GM18873 (cell line): ENCODE results near the gene SLCO2B1.

Source experiments
- ATAC-seq: cut with Tn5 transposase; IDR thresholded peaks from one replicate; pipeline ENCODE4 v1.9.1; 2021; ENCODE audit warnings: mild to moderate bottlenecking, moderate library complexity, moderate number of reproducible peaks; ENCODE audit not compliant: unreplicated experiment, low FRiP score

Gene SLCO2B1

DNA sequence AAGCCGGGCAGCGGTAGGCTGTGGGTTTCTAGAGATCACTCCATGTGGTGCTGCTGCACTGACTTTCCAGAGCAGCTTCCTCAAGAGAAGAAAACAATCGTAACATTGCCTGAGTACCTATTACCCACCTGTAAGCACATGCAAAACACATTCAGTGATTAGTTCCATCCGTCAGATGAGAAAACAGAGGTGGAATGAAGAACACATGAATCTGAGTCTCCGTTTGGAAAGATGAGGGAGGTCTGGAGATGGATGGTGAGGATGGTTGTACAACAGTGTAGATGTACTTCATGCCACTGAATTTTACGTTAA, 7.5 kb upstream of the SLCO2B1 start:
- no peak for ATAC-seq

DNA sequence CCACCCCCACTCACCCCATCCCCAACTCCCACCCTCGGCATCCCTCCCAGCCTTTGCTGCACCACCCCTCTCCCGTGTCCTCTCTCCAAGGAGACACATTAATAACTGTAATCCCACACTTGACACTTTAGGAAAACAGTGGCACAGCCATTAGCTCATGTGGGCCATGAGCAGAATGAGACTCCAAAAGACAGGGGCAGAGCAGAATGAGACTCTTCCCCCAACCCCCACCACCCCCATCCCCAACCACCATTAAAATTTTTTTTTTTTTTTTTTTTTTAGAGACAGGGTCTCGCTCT, 6.2 kb upstream of the SLCO2B1 start:
- no peak for ATAC-seq

DNA sequence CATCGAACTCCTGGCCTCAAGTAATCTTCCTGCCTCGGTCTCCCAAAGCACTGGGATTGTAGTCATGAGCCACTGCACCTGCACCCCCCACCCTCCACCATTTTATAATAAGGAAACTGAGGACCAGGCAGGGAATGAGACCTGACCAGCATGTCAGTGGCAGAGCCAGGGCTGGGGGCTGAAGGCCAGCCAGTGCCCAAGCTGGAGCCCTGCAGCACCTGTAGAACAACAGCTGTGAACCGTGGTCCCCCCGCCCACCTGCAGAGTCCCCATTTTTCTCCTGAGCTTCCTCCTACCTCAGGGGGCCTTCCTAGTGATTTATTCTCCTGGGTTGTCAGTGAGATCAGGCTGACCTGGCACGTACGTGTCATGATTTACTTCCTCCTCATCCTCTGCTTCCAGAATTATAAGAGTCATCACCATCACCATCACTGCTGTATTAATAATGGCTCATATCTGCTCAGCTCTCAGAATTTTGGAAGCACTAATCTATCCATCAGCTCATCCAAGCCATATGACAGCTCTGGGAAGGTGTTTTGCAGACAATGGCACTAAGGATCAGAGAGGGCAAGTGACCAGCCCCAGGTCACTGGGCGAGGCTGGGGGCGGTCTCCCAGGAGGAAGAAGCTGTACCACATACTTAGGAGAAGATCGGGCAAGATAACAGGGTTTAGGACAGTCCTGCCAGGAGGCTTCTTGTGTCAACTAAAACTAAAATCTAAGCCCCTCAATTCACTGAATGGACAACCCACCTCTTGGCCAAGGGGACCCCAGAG, 5.5 kb upstream of the SLCO2B1 start:
- ATAC-seq, result no peak

DNA sequence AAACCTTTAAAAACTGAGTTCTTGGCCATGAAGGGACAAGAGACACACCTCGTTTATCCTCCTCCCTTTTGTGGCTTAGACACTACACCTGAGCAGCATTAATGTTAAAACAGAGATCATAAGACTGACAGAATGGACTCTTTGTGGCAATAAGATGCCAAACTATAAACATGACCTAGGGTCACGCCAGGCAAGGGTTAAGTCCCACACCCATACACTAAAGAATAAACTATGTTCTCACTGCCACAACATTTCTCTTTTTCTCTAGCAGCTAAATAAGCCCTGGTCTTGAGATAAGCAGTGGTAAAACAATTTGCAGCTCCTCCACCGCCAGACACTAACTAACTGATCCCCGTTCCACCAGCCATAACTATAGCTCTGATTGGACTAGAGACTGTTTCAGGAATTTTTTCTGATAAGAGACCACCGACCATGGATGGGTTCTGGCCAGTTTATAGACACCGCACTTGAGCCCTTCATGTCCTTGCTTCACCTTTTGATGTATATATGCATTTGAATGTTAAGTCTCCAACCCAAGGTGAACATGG, 4.9 kb upstream of the SLCO2B1 start:
- ATAC-seq, result no peak

DNA sequence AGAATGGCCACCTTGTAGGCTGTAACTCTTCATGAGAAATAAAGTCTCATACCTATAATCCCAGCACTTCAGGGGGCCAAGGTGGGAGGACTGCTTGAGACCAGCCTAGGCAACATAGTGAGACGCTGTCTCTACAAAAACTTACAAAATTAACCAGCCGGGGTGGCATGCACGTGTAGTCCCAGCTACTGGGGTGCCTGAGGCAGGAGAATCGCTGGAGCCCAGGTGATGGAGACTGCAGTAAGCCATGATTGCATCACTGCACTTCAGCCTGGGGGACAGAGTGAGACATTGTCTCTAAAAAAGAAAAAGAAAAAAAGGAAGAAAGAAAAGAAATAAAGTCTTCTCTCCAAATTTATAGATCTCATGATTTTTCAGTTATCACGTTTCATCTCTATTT, 4.2 kb upstream of the SLCO2B1 start:
- no peak for ATAC-seq

DNA sequence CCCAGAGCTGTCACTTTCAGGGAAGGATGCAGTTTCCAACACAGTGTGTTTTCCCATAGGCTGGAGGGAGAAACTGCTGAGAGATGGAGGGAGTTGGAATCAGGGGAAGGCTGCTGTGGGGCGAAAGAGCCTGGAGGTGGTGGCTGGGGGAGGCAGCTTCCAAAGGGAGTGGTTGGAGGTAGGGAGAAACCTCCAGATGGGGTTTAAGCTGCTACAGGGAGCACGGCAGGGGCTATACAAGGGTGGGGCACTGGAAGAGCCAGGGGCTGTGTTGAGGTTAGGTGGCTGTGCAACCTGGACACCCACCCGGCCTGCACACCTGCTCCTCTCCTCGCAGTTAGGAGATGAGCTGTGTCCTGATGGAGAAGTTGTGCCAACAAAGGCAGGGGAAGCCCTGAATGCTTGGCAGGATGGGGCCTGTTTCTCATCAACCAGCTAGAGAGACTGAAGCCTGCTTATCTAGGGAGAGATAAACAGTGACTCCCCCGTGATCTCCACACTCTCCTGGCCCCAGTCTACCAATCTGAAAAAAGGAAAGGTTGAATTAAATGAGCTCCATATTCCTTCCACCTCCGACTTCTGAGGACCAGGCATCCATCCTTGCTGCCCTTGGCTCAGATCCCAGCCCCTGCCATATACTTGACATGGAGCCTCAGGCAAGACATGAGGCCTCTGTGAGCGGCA, 3.6 kb upstream of the SLCO2B1 start:
- ATAC-seq, result no peak

DNA sequence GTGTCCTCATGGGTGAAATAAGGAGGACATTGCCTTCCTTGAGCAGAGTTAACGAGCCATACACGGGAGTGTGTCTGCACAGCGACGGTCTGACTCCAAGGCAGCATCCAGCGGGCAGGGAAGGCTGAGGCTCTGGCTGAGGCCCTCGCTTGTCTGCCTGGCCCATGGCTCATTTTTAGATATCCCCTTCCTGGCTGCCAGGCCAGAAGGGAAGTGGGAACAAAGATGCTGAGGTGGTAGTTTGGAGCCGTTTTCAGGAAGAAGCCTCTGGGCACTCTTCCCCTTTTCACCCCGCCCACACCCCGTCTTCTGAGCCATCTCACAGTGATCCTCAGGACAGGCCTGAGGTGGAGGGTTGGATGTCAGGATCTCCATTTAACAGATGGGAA, 3.0 kb upstream of the SLCO2B1 start:
- ATAC-seq, result no peak

DNA sequence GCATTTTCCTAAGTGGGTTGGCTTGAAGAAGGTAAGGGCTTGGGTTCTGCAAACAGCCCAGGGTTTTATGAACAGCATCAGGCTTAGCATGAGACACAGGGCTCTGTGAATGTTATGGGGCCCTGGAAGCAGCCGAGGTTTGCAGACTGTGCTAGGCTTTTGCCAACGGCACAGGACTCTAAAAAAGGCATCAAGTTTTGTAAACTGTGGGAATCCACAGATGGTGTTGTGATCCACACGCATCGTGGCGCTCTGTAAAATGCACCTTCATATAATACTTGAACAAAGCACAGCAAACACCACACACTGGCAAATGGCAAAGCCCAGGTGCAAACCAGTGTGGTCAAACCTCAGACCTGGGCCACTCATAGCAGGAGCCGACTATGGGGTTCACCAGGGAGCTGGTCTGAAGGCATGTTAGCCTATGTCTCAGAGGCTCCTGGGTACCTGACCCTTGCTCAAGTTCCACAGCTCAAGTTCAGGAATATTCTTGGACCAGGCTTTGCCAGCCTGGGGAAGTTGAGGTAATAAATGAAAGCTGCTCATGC, 2.4 kb upstream of the SLCO2B1 start:
- no peak for ATAC-seq

DNA sequence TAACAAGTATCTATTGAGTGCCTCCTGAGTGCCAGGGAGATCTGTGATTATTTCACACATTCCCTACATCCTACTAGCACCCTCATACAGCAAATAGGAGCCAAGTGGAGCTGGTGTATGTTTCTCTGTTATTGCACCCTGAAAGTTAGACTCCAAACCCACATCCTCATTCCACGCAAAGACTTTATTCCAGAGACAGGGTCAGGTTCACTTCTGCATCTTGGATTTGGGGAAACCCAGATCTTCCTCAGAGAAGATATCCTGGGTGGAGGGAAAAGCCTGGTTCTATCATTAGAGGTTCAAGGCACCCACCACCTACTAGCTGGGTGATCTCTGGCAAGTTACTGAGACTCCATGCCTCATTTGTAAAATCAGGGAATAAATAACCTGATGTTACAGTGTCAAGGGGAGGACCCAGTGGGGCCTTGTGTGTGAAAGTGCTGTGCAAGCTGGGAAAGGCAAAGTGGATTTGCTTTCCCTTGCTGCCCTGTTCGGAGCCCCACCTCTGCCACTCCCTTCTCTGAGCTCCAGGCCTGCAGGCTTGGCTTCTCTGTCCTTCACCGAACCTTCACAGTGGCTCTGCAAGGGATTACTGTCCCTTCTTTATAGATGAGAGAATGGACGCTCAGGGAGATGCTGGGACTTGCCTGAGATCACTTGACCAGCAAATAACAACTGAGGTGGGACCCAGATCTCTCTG, 991 bp upstream of the SLCO2B1 start:
- no peak for ATAC-seq

DNA sequence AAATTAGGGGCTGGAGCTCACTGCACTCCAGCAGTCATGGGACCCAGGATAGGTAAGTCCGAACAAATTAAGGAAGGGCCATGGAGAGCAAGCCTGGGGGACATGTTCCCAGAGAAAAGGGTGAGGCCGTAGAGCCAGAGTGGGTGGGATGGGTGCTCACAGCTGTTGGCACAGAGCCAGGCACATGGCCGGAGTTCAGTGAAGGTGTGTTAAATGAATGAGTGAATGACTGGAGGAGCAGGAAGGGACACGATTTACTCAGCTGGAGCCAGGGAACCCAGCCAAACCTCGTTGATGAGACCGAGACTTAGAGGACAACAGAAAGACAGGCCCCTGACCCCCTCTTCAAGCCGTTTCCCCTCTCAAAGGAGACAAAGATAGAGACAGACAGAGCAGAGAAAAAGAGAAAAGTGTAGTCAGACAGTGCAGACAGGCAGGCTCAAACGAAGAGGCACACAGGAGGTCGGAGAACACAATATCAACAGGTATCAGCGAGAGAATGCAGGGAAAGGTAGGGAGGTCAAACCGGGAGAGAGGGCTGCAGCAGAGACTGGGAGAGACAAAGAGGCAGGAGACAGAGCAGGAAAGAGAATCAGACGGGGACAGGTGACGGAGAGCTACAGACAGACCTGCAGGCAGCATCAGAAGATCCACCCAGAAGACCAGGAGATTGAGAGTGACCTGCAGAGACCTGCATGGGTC, 590 bp downstream of the SLCO2B1 start:
- ATAC-seq, result no peak

DNA sequence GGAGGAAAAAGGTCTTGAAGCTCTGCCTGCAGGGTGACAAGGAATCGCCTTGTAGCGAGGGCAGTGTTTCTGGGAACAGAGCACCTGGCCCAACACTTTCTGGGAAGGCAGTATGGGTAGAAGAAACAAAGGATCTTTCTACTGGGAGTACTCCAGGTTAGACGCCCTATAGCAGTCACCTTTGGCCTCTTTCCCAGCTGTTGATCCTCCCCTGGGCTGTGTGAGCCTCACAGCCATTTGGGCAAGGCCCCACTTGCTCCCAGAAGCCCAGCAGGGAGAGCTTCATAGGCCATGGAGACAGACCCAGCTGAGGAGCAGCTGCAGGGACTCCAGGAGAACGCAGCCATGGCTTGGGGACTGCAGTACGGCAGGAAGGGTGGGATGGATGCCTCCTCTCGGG, 1.2 kb downstream of the SLCO2B1 start:
- ATAC-seq, result no peak

DNA sequence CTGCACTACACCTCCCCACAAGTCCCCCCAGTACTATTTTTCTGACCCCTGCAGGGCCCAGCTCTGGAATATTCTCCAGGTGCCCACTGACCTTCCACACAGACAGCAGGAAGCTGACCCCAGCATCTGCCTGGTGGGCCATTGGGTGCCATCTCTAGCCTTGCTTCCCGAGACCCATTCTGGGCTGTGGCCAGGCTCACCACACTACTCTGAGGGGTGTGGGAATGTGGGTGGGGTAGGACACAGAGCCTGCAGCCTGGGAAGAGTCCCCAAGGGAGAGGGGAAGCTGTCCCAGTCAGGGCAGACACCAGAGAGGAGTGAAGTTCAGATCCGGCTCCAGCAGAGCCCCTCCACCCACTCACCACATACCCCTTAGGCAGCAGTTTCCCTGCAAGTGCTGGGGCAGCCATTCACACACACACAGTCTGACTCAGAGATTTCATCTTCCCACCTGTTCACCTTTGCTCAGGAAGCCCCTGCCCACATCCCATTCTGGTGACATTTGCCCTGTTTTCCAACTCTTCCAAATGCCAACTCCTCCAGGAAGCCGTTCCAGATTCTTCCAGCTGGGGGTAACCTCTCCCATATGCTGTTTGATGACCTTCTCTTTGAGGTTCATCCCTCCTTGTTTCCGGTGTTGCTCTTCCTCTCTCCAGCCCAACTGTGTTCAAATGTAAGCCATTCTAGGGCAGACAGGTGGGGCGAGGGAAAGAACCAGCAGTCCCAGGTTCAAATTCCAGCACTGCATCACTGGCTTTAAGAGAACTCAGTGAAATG, 1.9 kb downstream of the SLCO2B1 start:
- no peak for ATAC-seq

DNA sequence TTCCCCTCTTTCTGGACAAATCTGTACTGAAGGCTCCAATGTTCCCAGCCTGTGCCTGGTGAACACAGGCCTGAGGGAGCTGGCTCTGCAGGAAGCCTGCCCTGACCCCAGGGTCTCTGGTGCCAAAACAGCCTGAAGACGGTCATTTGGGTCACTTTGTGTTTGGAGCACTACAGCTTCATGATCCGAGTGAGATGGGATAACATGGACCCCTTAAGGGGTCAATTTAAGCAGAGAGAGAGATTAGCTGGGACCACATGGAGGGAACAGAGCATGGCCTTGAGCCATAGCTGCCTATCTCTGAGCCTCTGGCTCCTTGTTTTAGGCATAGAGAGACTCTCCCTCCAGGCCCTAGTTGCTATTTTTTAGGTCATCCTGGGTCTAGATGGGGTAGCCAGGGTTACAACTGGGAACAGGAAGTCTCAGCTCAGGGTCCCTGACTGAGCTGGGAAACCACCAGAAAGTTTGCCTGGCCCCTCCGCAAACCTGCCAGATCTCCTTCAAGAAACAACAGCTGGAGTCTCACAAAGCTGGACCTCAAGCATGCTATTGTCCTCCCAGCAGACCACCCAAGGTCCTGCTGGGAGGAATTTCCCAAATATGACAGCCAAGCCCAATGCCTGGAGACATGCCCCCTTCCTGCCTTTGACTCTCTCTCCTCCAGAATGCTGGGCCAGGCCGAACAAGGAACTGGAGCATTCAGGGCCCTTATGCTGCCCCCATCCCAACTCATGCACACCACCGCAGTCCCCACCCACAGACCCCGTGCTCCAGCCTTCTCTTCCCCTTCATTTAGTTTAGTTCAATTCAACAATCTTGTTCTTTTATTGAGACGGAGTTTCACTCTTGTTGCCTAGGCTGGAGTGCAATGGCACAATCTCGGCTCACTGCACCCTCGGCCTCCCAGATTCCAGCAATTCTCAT, 4.0 kb downstream of the SLCO2B1 start:
- ATAC-seq, result no peak

DNA sequence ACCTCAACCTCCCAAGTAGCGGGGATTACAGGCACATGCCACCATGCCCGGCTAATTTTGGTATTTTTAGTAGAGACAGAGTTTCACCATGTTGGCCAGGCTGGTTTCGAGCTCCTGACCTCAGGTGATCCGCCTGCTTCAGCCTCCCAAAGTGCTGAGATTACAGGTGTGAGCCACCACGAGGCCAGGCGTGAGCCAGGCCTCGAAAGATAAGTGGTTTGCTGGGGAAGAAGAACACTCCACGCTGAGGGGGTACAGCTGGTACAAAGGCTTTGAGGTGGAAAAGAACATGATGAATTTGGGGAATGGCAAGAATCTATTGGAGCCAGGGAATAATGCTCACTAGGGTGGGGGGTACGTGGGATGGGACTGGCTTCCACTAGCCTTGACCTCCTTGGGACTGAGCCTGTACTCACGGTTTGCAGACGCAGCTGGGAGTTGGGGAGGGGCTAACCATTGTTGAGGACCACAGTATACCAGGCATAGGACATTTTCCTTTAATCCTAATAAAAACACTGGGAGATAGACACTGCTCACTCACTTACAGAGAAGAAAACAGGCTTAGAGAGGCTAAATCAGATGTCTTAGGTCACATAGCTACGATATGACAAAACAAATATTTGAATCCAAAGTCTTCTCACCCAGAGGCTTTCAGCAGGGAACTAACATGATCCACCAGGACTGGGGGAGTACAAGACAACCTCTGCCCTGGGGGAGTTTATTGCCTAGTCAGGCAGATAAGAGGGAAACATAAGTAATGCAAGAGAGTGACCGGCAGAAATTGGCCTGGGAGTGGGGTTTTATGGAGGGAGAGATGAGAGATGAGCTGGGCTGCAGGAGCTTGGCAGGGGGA, 4.9 kb downstream of the SLCO2B1 start:
- ATAC-seq, result no peak

DNA sequence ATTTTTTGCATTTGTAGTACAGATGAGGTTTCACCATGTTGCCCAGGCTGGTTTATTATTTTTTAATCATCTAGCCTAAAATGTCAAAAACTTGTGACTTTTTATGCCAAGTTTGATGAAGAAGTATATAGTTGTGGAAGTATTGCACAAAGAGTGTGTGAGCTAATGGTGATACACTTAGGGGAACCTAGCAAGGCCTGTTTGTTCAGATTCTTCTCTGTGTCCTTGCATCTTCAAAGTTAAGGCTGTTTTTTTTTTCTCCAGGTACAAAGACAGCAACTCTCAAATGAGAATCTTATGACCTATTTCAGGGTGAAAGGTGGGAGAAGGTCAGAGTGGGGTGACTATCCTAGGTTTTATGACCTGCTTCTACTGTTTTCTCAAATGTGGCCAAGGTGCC, 7.3 kb downstream of the SLCO2B1 start:
- ATAC-seq, result no peak

DNA sequence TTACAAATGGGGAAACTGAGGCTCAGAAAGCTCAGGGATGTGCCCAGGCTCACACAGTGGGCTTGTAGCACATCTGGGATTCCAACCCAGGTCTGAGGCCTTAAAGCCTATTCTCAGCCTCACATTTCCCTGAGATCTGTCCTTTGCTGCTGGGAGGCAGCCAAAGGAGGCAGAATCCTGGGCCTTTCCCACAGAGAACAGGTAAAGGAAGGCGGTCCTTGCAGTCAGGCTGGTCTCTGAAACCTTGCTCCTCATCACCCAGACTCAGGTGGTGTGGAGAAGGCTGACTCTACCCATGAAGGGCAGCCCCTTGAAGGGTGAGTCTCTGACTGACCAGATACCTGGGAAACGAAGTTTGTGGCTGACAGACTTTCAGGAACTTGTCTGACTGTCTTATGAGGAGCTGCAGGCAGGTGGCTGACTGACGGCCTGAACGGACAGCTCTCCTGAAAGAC, 7.8 kb downstream of the SLCO2B1 start:
- no peak for ATAC-seq

DNA sequence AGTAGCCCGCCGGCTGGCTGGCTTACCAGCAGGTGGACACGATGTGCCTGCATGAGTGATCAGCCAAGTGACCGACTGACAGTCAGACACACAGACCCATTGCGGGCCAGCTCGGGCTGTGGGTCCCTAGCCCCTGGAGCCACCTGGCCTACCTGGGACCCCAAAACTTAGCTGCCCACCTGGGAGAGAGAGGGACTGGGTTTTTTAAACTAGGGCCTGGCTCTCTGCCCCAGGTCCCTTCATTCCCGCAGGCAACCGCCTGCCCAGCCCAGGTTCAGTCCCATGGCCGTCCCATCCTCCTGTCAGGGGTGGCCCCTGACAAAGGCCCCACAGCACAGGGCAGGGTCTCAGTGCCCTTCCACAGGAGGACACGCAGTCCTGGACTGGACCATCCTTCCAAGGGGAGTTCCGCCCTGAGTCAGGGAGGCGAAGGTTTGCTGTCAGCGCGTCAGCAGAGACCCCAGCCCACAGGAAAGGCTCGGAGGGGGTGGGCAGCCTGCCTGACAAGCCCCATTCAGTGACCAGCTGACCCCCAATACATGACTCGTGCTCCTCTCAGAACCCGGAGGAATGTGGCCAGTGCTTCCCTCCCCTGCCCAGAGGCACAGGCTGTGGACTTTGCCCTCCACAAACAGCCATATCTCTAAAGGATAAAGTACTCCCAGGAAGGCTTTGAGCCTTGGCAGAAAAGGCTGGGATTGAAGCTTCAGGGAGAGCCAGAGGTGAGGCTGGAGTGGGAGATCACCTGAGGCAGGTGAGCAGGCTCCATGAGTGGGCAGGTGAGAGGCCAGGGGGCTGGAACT, 8.4 kb downstream of the SLCO2B1 start:
- ATAC-seq, result no peak
